Subcutaneous adipose tissue (tissue), 4 donors: ENCODE measurements around the gene CPNE4. TPM values are rescaled to one million over a fixed set of nuclear protein-coding genes. Genes with fewer than 3 reads are reported as not detected.

Experiments
- total RNA-seq, 4 donors: library from RNA; depleted of rRNA; stranded (reverse); fragments of >200 nt; gene quantifications; one replicate each; pipeline ENCODE4 v1.1.0, GENCODE V29; 2016
- TF ChIP-seq, protein P1 (sequence below): fragments of 450-650 bp; IDR thresholded peaks from one replicate; pipeline ENCODE4 v1.5.1; 2016; ENCODE audit warnings: low read depth, mild to moderate bottlenecking, control low read depth, antibody characterized with exemption, moderate library complexity

Gene CPNE4
- total RNA-seq, 4 donors from 2014 or later: not detected

DNA sequence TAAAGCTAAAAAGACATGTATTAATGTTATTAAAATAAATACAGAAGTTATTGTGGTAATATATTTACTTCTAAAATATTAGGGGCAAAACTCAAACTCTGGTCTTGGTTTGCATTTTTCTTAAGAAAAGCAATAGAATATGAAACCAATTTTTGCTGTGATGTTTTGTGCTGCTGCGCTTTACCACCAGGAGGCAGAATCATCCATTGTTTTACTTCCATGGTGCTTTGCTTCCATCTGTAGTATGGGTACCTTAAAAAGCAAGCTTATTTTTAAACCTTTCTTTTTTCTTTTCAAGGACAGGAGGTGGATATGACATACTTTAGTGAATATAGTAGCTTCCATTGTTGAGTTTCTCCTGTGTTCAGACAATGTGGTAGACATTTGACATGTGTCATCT is 485.5 kb downstream of the CPNE4 start:
- TF ChIP-seq, protein P1, sequence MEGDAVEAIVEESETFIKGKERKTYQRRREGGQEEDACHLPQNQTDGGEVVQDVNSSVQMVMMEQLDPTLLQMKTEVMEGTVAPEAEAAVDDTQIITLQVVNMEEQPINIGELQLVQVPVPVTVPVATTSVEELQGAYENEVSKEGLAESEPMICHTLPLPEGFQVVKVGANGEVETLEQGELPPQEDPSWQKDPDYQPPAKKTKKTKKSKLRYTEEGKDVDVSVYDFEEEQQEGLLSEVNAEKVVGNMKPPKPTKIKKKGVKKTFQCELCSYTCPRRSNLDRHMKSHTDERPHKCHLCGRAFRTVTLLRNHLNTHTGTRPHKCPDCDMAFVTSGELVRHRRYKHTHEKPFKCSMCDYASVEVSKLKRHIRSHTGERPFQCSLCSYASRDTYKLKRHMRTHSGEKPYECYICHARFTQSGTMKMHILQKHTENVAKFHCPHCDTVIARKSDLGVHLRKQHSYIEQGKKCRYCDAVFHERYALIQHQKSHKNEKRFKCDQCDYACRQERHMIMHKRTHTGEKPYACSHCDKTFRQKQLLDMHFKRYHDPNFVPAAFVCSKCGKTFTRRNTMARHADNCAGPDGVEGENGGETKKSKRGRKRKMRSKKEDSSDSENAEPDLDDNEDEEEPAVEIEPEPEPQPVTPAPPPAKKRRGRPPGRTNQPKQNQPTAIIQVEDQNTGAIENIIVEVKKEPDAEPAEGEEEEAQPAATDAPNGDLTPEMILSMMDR: no peak

DNA sequence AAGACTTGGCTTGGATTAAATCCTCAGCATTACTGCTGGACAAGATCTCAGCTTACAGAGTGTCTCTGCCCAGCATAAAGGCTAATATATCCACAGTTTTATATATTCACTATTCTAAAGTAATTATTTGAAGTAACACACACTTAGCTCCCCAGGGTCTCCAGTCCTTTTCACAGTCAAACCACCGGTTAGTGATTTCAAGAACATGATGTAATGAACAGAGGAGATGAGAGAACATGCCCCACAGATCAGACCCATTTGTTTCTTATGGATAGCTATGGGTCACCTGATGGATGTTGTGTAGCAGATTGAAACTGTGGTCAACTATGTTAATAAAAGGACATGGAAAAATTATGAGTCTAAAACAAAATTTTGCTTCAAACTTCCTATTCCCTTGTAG is 487.2 kb downstream of the CPNE4 start:
- TF ChIP-seq, protein P1: no peak

DNA sequence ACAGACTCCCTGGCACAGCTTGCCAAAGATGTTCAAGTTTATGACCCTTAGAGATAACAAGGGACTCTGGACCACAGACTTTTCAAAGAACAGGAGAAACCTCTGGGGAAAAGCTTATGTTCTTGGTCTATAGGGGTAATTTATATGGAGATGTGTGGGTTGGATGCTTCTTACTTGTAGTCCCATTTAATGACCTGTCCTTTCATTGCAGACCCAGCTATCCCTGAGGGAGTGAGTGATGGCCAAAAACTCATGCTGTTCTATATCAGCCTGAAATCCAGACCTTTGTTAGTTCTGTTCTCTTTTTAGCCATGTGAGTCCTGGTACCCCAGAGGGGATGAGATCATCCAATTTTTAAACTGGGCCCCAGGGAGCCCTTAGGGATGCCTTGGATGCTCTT is 488.4 kb downstream of the CPNE4 start:
- TF ChIP-seq, protein P1: no peak

DNA sequence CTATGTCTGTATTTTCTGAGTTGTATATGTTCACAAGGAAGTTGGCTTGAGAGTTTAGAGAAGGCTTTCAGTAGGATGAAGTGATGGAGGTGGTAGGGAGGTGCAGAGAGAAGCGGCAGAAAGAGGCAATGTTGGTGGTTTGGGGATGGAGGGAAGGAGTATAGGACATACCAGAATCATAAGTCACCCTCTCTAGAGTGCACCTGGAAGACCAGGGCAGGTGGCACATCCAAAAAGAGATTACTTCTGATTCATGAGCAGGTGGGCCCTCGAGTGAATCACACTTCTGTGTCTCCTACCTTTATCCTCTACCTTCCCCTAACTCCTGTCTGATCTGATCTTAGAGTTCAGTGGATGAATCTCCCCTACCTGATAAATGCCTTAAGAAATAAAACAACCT is 490.3 kb downstream of the CPNE4 start:
- TF ChIP-seq, protein P1: no peak

DNA sequence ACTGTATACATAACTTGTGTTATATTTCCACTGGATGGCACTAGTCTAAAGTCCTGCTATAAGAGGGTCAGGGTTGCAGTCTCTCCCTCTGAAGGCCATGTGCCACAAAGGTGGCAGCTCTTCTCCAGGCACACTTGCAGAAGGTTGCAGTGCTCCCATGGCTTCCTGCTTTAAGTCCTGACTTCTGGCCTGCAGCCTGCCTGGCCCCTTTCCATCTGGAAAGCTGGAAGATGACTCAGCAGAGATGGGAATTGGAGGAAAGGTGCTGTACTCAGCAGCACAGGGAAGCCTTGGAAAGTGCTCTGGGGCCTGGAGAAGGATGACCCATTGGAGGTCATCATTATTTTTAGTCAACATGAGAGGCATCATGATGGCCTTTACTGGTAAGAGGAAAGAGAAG is 491.1 kb downstream of the CPNE4 start:
- TF ChIP-seq, protein P1: no peak

DNA sequence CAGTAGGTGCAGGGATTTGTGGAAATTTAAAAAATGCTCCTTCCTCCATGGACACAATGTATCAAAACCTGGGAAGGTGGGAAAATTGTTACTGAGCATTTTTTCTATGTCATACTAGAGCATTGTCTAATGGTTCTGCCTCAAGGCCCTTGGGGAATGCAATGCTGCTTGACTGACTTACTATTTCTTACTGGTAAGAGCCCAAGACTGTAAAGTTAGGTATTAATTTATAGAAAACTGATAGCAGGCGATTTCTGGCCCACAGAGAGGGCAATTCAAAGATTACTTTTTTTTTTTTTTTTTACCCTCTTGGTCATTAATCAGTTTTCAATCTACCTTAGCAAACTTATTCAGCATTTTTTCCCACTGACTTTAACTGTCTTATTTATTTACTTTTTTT is 493.5 kb downstream of the CPNE4 start:
- TF ChIP-seq, protein P1: no peak

DNA sequence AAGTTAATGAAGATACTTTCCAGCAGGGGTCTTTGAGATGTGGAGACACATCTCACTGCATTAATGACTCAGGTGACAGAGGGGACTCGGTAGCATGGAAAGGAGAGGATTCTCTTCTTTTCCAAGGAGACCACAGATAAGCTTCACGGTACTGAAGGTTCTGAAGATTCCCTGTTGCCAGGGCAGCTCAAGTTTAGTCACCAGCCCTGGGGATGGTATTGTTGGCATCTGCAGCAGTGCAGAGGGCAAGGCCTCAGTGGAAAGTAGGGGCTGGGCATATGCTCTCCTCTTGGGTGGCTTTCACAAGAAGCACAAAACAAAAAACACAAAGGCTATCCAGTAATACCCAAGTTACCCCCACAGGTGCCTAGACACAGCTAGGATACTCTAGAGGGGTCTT is 494.0 kb downstream of the CPNE4 start:
- TF ChIP-seq, protein P1: no peak

DNA sequence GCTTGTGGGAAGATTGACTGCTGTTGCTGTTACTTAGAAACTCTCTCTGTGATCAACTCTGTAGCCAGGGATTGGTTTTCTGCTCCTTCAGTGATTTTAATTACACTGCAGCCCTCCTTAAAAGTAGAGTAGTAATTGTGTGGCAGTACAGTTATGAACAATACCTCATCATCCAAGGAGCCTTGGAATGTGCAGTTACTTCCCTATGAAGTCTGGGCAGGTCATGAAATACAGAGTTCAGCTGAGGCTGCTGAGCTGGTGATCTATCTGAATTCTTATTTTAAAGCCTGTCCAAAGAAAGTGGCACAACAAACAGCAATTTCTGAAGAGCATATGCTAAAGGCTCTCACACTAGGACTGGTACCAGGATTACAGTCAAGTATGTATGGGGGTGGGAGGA is 494.7 kb downstream of the CPNE4 start:
- TF ChIP-seq, protein P1: no peak
